K562 (cell line): Measurements from ENCODE around the gene NCKAP1. TPM values are rescaled to one million over a fixed set of nuclear protein-coding genes. Genes with fewer than 3 reads are reported as not detected.

Experiments used
- ATAC-seq: fragments of 200-7000 bp; cut with Tn5 transposase; 3 replicates; pipeline ENCODE4 v1.9.1; 2020; ENCODE audit warnings: moderate library complexity
- BruUV-seq: library from RNA; stranded (reverse); fragments of 400-500 nt; replicated peaks from 2 replicates; lab custom pipeline; 2021; lab: Mats Ljungman, UMichigan
- CTCF ChIA-PET: fragments of 300-600 bp; formaldehyde crosslinking; extraction: SDS; loops from one replicate; lab custom pipeline; 2021; ENCODE audit warnings: low intra/inter-chr PET ratio; lab: Yijun Ruan, JAX
- POLR2A ChIA-PET: fragments of 300-600, 350-650 bp; sonication (Branson Sonifier 250); formaldehyde crosslinking; extraction: SDS; loops from one replicate; lab custom pipeline; 2021; ENCODE audit warnings: antibody characterized with exemption, inconsistent platforms; lab: Yijun Ruan, JAX
- DNase-seq, 4 experiments: peaks; one replicate each; pipeline versions ENCODE4 v3.0.0 to v3.0.0-alpha.2; 2011 to 2018; ENCODE audit warnings: low spot score in 3 of 4, mixed read lengths in 3 of 4; ENCODE audit errors: extremely low read depth in 1 of 4
- FAIRE-seq: peaks from 2 replicates; lab custom pipeline; 2011; peaks lifted over from hg19 to GRCh38; lab: Jason Lieb, UNC
- H2AFZ ChIP-seq: 2 replicates; pipeline ENCODE4 v1.6.0; 2011; ENCODE audit warnings: low read depth, low read length, control low read depth, inconsistent platforms
- H3K27ac ChIP-seq: fragments of 200-600 bp; 3 replicates; pipeline ENCODE4 v1.8.0; 2011; ENCODE audit warnings: low read depth, mild to moderate bottlenecking, control low read depth, inconsistent platforms, low read length, moderate library complexity, mixed read lengths; ENCODE audit errors: extremely low read depth
- H3K27me3 ChIP-seq, 2 experiments: fragments of 300-600 bp in 1 of 2; 2 replicates in 1 of 2; 3 replicates in 1 of 2; pipeline versions ENCODE4 v1.6.0 to v1.8.0; 2011; ENCODE audit warnings: inconsistent platforms in 2 of 2, low read length in 2 of 2, mild to moderate bottlenecking in 1 of 2, mixed read lengths in 1 of 2, moderate library complexity in 1 of 2; ENCODE audit not compliant: control insufficient read depth in 2 of 2, insufficient read depth in 2 of 2
- H3K36me3 ChIP-seq: fragments of 300-600 bp; 3 replicates; pipeline ENCODE4 v1.8.0; 2011; ENCODE audit warnings: mild to moderate bottlenecking, low read length, inconsistent platforms; ENCODE audit not compliant: control insufficient read depth, insufficient read depth
- H3K4me1 ChIP-seq, 2 experiments: fragments of 200-600 bp in 1 of 2; replicated peaks in 1 of 2; 2 replicates in 1 of 2; 3 replicates in 1 of 2; pipeline versions ENCODE4 v1.5.1 to v1.8.0; 2011; ENCODE audit warnings: inconsistent platforms in 2 of 2, low read length in 2 of 2, mild to moderate bottlenecking in 1 of 2, mixed read lengths in 1 of 2, moderate library complexity in 1 of 2; ENCODE audit not compliant: control insufficient read depth in 2 of 2, insufficient read depth in 2 of 2
- H3K4me2 ChIP-seq: 2 replicates; pipeline ENCODE4 v1.6.1; 2011; ENCODE audit warnings: low read length, control low read depth, inconsistent platforms, mixed read lengths; ENCODE audit not compliant: insufficient read depth
- H3K4me3 ChIP-seq: fragments of 200-600 bp; sonication (generic), shearing (Covaris generic); 2 replicates; pipeline ENCODE4 v1.5.1; 2016; ENCODE audit warnings: control low read depth, inconsistent platforms
- H3K79me2 ChIP-seq: fragments of 200-600 bp; 3 replicates; pipeline ENCODE4 v1.8.0; 2011; ENCODE audit warnings: low read length, inconsistent platforms; ENCODE audit not compliant: control insufficient read depth, insufficient read depth
- H3K9ac ChIP-seq, 2 experiments: 2 replicates each; pipeline versions ENCODE4 v1.6.0 to v1.6.1; 2011; ENCODE audit warnings: low read depth in 2 of 2, low read length in 2 of 2, control low read depth in 1 of 2, inconsistent platforms in 1 of 2, mild to moderate bottlenecking in 1 of 2, mixed read lengths in 1 of 2; ENCODE audit not compliant: insufficient read depth in 1 of 2
- H3K9me1 ChIP-seq: one replicate; pipeline ENCODE4 v1.6.0; 2011; ENCODE audit warnings: inconsistent platforms, mild to moderate bottlenecking, low read length, moderate library complexity; ENCODE audit not compliant: control insufficient read depth, insufficient read depth
- H3K9me3 ChIP-seq: replicated peaks from 2 replicates; pipeline ENCODE4 v1.5.1; 2011; ENCODE audit warnings: low read depth, low read length, inconsistent platforms; ENCODE audit not compliant: control insufficient read depth, insufficient read depth
- H4K20me1 ChIP-seq: replicated peaks from 2 replicates; pipeline ENCODE4 v1.6.1; 2011; ENCODE audit warnings: low read length, inconsistent platforms, mixed read lengths; ENCODE audit not compliant: control insufficient read depth, insufficient read depth
- ARNT ChIP-seq, 2 experiments: fragments of 450-650 bp; IDR thresholded peaks; 2 replicates each; pipeline ENCODE4 v1.6.1; 2016; ENCODE audit warnings: mild to moderate bottlenecking in 1 of 2
- EZH2 ChIP-seq: IDR thresholded peaks from 2 replicates; pipeline ENCODE4 v1.6.1; 2012; ENCODE audit warnings: low read depth, mild to moderate bottlenecking, inconsistent platforms, low read length, borderline replicate concordance
- WHSC1 ChIP-seq: IDR thresholded peaks from one replicate; pipeline ENCODE4 v1.6.1; 2012; ENCODE audit warnings: low read length, control low read depth, inconsistent platforms
- WGBS: fragments of 100-300 bp; shearing (Covaris generic); methylation state at CpG from one replicate; pipeline ENCODE4 v1.1.6; 2016; ENCODE audit warnings: low coverage, mixed read lengths; ENCODE audit not compliant: insufficient coverage; ENCODE audit errors: missing lambda C conversion rate; 5-methylcytosine and 5-hydroxymethylcytosine counted together
- in situ Hi-C: fragments of 300-500 bp; cut with MboI; formaldehyde crosslinking; loops from 4 replicates; pipeline ENCODE4 v1.15.0; 2018; ENCODE audit warnings: inconsistent platforms, mixed read lengths
- intact Hi-C: fragments of 100-400 bp; cut with micrococcal nuclease; formaldehyde crosslinking; loops from 2 replicates; pipeline ENCODE4 v1.14.2; 2022
- polyA plus RNA-seq, 8 experiments: library from polyadenylated mRNA; depleted of rRNA in 4 of 8; stranded (reverse) in 5 of 8; unstranded in 3 of 8; fragments of >200 nt; fragmentation: Nextera tagmentation in 2 of 8; fragmentation: Illumina TruSeq in 1 of 8; extraction: Ambion mirVana in 2 of 8; extraction: Trizol in 1 of 8; gene quantifications; 2 replicates each; pipeline versions ENCODE4 v1.2.1 to v1.2.3, GENCODE V29; 2011 to 2014; ENCODE audit warnings: inconsistent platforms in 1 of 8, missing spikeins in 1 of 8
- total RNA-seq, 7 experiments: library from RNA; depleted of rRNA in 6 of 7; stranded (reverse); fragments of >200 nt in 6 of 7; fragmentation: Illumina TruSeq in 2 of 7; extraction: Trizol in 2 of 7; gene quantifications; 2 replicates each; pipeline versions ENCODE4 v1.2.1 to v1.2.3, GENCODE V29; 2011 to 2021; ENCODE audit warnings: low replicate concordance in 1 of 7
- TF ChIP-seq, protein P1 (sequence below): fragments of 250-450 bp; sonication (Bioruptor Pico); IDR thresholded peaks from 2 replicates; pipeline ENCODE4 v1.4.0; 2020

Gene NCKAP1
- total and polyA plus RNA-seq, 9 of the 15 experiments (the other 6 are each of a cell fraction or from before 2014, with no cell fraction given) = 34.0 to 153 (median 88.7) TPM

DNA sequence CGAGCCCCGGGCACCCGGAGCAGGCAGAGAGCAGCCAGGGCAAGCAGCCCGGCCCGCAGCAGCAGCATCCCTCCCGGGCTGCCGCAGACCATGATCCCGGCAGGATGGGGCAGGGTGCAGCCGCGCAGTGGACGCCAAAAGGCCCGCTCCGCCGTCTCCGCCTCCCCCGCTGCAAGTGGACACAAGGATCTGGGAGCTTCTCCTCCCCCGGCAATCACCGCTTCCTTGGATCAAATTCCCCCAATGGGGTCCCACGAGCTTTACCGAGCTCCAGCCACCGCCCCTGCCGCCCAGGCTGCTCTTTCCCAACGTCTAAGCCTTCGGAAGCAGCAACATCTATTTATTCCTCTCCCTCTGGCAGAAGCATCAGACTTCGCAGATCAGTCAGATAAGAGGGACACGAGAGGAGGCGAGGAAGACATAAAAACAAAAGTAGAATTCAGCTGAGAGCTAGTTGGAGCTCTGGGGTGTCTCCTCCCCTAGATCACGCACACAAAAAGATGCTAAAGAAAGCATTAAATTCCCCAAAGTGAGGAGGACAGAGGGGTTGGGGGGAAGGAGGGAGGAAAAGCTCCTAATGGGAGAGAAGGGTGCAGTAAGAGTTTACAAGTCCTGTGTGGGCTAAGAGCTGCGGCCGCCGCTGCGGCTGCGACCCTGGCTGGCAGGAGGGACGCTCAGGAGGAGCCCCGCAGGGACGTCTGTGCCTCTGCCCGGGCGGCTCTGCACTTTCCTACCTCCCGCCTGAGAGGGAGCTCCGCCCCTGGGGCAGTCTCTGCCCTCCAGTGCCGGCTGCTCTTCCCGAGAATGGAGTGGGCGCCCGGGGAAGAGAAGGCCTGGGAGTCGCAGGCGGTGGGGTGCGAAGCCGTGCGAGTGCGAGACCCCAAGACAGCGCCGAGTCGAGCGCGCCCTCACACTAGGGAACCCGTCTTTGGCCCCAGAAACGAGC is 171.5 kb downstream of the NCKAP1 start, which contains the start of gene FRZB:
Gene FRZB (minus strand): TSS at position 177 of the 946 bp plus-strand sequence. CDS start 85 bp downstream, at position 92.
- 0 out of 2 replicates have a peak, but pooled peaks have one; percentile 88 for TF ChIP-seq EZH2
- TF ChIP-seq WHSC1 = no peak
- no peak for TF ChIP-seq ARNT (IDR thresholded peaks at IDR 0.05)
- TF ChIP-seq, protein P1, sequence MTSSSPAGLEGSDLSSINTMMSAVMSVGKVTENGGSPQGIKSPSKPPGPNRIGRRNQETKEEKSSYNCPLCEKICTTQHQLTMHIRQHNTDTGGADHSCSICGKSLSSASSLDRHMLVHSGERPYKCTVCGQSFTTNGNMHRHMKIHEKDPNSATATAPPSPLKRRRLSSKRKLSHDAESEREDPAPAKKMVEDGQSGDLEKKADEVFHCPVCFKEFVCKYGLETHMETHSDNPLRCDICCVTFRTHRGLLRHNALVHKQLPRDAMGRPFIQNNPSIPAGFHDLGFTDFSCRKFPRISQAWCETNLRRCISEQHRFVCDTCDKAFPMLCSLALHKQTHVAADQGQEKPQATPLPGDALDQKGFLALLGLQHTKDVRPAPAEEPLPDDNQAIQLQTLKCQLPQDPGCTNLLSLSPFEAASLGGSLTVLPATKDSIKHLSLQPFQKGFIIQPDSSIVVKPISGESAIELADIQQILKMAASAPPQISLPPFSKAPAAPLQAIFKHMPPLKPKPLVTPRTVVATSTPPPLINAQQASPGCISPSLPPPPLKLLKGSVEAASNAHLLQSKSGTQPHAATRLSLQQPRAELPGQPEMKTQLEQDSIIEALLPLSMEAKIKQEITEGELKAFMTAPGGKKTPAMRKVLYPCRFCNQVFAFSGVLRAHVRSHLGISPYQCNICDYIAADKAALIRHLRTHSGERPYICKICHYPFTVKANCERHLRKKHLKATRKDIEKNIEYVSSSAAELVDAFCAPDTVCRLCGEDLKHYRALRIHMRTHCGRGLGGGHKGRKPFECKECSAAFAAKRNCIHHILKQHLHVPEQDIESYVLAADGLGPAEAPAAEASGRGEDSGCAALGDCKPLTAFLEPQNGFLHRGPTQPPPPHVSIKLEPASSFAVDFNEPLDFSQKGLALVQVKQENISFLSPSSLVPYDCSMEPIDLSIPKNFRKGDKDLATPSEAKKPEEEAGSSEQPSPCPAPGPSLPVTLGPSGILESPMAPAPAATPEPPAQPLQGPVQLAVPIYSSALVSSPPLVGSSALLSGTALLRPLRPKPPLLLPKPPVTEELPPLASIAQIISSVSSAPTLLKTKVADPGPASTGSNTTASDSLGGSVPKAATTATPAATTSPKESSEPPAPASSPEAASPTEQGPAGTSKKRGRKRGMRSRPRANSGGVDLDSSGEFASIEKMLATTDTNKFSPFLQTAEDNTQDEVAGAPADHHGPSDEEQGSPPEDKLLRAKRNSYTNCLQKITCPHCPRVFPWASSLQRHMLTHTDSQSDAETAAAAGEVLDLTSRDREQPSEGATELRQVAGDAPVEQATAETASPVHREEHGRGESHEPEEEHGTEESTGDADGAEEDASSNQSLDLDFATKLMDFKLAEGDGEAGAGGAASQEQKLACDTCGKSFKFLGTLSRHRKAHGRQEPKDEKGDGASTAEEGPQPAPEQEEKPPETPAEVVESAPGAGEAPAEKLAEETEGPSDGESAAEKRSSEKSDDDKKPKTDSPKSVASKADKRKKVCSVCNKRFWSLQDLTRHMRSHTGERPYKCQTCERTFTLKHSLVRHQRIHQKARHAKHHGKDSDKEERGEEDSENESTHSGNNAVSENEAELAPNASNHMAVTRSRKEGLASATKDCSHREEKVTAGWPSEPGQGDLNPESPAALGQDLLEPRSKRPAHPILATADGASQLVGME = no peak
- Histone ChIP-seq H3K9me1 (no peaks in the 10 kb centered on the region), H3K27me3 (peaks cover 40 to 41% of the 10 kb centered on the region in 2 experiments), H3K27ac (no peak within 1 kb of the TSS), H3K4me2 (no peak within 1 kb of the TSS; the same call in 1 of the 2 replicates), H3K4me3 (no peak within 1 kb of the TSS), H4K20me1 (no peaks in the 10 kb centered on the region; the same call in 1 of the 2 replicates), H3K36me3 (no peaks in the 10 kb centered on the region), H3K9ac (no peak within 1 kb of the TSS), H2AFZ (no peak within 1 kb of the TSS), H3K9me3 (no peaks in the 10 kb centered on the region; the same call in 1 of the 2 replicates), H3K4me1 (peaks cover 0 to 15% of the 10 kb centered on the region in 2 experiments; a peak in 1 of 5 replicates), H3K79me2 (no peaks in the 10 kb centered on the region)
- ChIA-PET POLR2A (interaction anchor here (0.6 to 1.8 kb wide), 4 partner anchors 13 to 1628 kb away, joined by 3 to 7 read pairs (median 4); no protein-coding TSS in a partner anchor), CTCF (no interaction called here)
- DNase-seq (peak in 2 of 4 experiments; percentile 14 to 18), FAIRE-seq (no peak), ATAC-seq (peak; percentile 55)
- intact Hi-C loops = loop anchor here (5.0 to 10.0 kb wide), 4 partner anchors 84 to 682 kb away; no protein-coding TSS in a partner anchor
- BruUV-seq = no TSS peak
- in situ Hi-C loops = no loop called here
- 12% methylated on average over 54 of the region's 57 CpGs for WGBS
